Activated T-helper 2 cell treated with anti-CD3 and anti-CD28 coated beads, Interferon-gamma antibody, Interleukin-2, Interleukin-4, amounts not matched to agents 10 μg/mL and 5 μg/mL and 100 μg/mL, durations not matched to agents 14 hours and 24 hours and 36 hours (primary cell): Measurements from ENCODE around the gene ARHGEF7. TPM values are rescaled to one million over a fixed set of nuclear protein-coding genes. Genes with fewer than 3 reads are reported as not detected.

Experiments
- DNase-seq: peaks from one replicate; pipeline ENCODE4 v3.0.0; 2021; ENCODE audit warnings: low spot score
- H3K27ac Mint-ChIP-seq: one replicate; pipeline ENCODE4 v1.8.0; 2021; ENCODE audit warnings: mixed read lengths
- H3K27me3 Mint-ChIP-seq: one replicate; pipeline ENCODE4 v1.8.0; 2021; ENCODE audit warnings: low read depth, mixed read lengths
- H3K36me3 Mint-ChIP-seq: one replicate; pipeline ENCODE4 v1.8.0; 2021; ENCODE audit warnings: low read depth, mixed read lengths
- H3K4me1 Mint-ChIP-seq: one replicate; pipeline ENCODE4 v1.8.0; 2021; ENCODE audit warnings: low read depth, mixed read lengths
- H3K4me3 Mint-ChIP-seq: one replicate; pipeline ENCODE4 v1.8.0; 2021; ENCODE audit warnings: low read depth, mild to moderate bottlenecking, moderate library complexity, mixed read lengths
- H3K9me3 Mint-ChIP-seq: one replicate; pipeline ENCODE4 v1.8.0; 2021; ENCODE audit warnings: mixed read lengths
- intact Hi-C: fragments of 100-400 bp; cut with micrococcal nuclease; formaldehyde crosslinking; loops from one replicate; pipeline ENCODE4 v1.15.1; 2023
- total RNA-seq: library from RNA; stranded (reverse); gene quantifications from 2 replicates; pipeline ENCODE4 v1.2.3, GENCODE V29; 2022

The ARHGEF7 gene
- total RNA-seq, 1 donor from 2014 or later: 76.0 TPM

DNA sequence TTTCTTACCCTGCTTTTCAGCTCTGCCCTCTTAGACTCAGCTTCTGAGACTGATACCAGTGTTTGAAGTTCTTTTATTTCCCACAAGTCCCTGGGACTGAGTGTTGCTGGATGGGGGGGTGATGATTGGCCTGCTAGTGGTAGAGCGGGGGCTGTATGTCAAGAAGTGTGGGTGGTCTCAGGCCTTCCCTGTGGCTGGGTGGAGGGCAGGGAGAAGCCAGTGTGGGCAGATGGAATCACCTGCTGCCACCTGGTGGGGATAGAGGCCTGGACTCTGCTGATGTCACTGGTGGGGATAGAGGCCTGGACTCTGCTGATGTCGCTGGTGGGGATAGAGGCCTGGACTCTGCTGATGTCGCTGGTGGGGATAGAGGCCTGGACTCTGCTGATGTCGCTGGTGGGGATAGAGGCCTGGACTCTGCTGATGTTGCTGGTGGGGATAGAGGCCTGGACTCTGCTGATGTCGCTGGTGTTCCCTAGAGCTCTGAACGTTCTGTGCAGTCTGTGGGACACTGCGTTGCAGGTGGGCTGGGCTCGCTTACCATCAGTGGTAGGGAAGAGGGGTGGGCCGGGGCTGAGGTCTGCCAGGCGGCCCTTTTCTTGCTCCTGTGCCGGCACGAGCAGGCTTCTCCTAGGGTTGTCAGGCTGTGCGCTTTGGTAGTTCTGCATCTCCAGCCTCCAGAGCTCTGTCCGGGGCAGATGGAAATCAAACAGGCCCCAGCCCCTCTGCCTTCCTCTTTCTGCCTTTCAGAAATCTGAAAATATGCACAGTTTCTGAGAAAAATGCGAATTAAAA, 101.3 kb downstream of the ARHGEF7 start:
- peaks cover 18% of the 10 kb centered on the region for H3K36me3 Mint-ChIP-seq
- peaks cover 14% of the 10 kb centered on the region for H3K4me1 Mint-ChIP-seq
- H3K9me3 Mint-ChIP-seq: no peaks in the 10 kb centered on the region
- intact Hi-C loops: no loop called here
- H3K27me3 Mint-ChIP-seq: no peaks in the 10 kb centered on the region
- H3K27ac Mint-ChIP-seq: no peak overlapping the region
- no peak overlapping the region for H3K4me3 Mint-ChIP-seq
- no peak for DNase-seq

DNA sequence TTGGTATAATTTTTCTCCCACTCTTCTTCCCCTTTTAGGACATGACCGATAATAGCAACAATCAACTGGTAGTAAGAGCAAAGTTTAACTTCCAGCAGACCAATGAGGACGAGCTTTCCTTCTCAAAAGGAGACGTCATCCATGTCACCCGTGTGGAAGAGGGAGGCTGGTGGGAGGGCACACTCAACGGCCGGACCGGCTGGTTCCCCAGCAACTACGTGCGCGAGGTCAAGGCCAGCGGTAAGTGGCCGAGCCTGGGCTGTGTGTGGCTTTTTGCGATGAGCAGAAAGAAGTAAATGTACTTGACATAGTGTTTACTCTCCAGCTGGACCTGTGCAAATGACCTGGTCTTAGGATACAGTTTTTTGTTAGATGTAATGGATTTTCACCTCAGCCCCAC, 102.5 kb downstream of the ARHGEF7 start:
- intact Hi-C loops: no loop called here
- Mint-ChIP-seq H3K9me3 (no peaks in the 10 kb centered on the region), H3K36me3 (peaks cover 13% of the 10 kb centered on the region), H3K4me1 (peaks cover 10% of the 10 kb centered on the region), H3K4me3 (no peak overlapping the region), H3K27me3 (no peaks in the 10 kb centered on the region), H3K27ac (no peak overlapping the region)
- DNase-seq: no peak

GRCh38 chr13:111219280-111219679, 104.2 kb downstream of the ARHGEF7 start:
- peaks cover 13% of the 10 kb centered on the region for H3K36me3 Mint-ChIP-seq
- no peaks in the 10 kb centered on the region for H3K27me3 Mint-ChIP-seq
- intact Hi-C loops: no loop called here
- peaks cover 16% of the 10 kb centered on the region for H3K4me1 Mint-ChIP-seq
- peak overlapping the region; percentile 30 for H3K27ac Mint-ChIP-seq
- no peak overlapping the region for H3K4me3 Mint-ChIP-seq
- DNase-seq: no peak
- no peaks in the 10 kb centered on the region for H3K9me3 Mint-ChIP-seq

DNA sequence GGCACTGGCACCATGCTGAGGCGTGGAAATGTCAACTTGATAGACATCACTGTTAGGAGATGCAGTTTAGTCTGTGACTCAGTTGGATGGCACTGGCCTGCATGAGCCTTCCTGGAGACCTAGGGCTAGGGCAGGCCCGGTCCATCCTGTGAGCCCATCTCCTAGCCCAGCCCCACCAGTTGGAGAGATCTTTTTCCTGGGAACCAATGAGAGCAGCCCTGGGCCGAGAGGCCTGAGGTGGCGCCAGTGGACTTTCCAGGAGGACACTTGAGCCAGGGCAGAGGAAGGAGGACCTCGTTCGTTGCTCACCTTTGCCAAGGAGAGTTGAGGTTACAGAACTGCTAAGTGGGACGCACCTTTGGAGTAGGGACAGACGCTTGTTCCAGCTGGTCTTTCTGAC, 104.8 kb downstream of the ARHGEF7 start:
- no peak for DNase-seq
- Mint-ChIP-seq H3K4me3 (no peak overlapping the region), H3K36me3 (peaks cover 13% of the 10 kb centered on the region), H3K9me3 (no peaks in the 10 kb centered on the region), H3K27ac (no peak overlapping the region), H3K4me1 (peaks cover 19% of the 10 kb centered on the region), H3K27me3 (no peaks in the 10 kb centered on the region)
- intact Hi-C loops: no loop called here

DNA sequence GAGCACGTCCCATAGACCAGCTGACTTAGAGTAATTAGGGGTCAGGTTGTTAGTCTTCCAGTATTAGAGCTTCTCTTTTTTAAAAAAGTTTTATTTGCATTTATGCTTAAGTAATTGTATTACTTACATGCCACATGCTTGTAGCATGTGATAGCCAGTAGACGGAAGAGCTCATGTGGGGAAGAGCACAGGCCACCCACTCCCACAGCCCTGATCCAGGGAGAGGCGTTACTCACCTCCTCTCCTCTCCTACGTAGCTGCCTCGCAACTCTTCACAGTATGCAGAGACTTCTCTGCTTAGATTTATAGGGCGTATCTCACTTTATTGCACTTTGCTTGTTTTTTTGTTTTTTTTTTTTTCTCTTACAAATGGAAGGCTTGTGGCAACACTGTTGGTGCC, 110.1 kb downstream of the ARHGEF7 start:
- H3K9me3 Mint-ChIP-seq: no peaks in the 10 kb centered on the region
- no peak overlapping the region for H3K27ac Mint-ChIP-seq
- H3K4me3 Mint-ChIP-seq: no peak overlapping the region
- H3K36me3 Mint-ChIP-seq: peaks cover 24% of the 10 kb centered on the region
- intact Hi-C loops: no loop called here
- peaks cover 25% of the 10 kb centered on the region for H3K4me1 Mint-ChIP-seq
- no peaks in the 10 kb centered on the region for H3K27me3 Mint-ChIP-seq
- DNase-seq: no peak

DNA sequence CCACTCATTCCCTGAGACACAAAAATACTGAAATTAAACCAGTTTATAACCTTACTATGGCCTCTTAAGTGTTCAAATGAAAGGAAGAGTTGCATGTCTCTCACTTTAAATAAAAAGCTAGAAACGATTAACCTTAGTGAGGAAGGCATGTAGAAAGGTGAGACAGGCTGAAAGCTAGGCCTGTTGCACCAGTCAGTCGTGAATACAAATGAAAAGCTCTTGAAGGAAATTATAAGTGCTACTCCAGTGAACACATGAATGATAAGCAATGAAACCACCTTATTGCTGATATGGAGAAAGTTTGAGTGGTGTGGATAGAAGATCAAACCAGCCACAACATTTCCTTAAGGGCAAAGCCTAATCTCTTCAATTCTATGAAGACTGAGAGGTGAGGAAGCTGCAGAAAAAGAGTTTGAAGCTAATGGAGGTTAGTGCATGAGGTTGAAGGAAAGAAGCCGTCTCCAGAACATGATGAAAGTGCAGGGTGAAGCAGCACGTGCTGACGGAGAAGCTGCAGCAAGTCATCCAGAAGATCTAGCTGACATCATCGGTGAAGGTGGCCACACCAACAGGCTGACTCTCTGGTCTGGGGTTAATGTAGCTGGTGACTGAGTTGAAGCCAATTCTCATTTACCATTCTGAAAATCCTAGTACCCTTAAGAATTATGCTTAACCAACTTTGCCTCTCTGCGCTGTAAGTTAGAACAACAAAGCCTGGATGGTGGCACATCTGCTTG, 110.9 kb downstream of the ARHGEF7 start:
- H3K36me3 Mint-ChIP-seq: peaks cover 24% of the 10 kb centered on the region
- H3K4me3 Mint-ChIP-seq: no peak overlapping the region
- peak overlapping the region; percentile 9 for H3K27ac Mint-ChIP-seq
- H3K27me3 Mint-ChIP-seq: no peaks in the 10 kb centered on the region
- no peaks in the 10 kb centered on the region for H3K9me3 Mint-ChIP-seq
- H3K4me1 Mint-ChIP-seq: peaks cover 25% of the 10 kb centered on the region
- intact Hi-C loops: no loop called here
- no peak for DNase-seq

DNA sequence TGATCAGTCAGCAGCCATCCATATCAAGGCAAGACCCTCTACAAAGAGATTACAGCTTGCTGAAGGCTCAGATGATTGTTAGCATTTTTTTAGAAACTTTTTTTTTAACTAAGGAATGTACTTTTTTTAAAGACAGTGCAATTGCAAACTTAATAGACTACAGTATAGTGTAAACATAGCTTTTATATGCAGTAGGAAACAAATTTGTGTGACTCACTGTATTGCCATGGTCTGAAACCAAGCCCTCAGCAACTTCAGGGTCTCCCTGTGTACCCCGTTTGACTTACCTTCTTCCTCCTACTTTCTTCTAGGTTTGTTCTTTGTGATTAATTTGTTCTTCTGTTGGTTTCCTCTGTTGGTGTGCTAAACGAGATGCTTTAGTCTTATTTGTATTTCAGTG, 112.3 kb downstream of the ARHGEF7 start:
- Mint-ChIP-seq H3K4me3 (no peak overlapping the region), H3K4me1 (peaks cover 25% of the 10 kb centered on the region), H3K9me3 (no peaks in the 10 kb centered on the region), H3K27me3 (no peaks in the 10 kb centered on the region), H3K27ac (no peak overlapping the region), H3K36me3 (peaks cover 36% of the 10 kb centered on the region)
- intact Hi-C loops: no loop called here
- no peak for DNase-seq

DNA sequence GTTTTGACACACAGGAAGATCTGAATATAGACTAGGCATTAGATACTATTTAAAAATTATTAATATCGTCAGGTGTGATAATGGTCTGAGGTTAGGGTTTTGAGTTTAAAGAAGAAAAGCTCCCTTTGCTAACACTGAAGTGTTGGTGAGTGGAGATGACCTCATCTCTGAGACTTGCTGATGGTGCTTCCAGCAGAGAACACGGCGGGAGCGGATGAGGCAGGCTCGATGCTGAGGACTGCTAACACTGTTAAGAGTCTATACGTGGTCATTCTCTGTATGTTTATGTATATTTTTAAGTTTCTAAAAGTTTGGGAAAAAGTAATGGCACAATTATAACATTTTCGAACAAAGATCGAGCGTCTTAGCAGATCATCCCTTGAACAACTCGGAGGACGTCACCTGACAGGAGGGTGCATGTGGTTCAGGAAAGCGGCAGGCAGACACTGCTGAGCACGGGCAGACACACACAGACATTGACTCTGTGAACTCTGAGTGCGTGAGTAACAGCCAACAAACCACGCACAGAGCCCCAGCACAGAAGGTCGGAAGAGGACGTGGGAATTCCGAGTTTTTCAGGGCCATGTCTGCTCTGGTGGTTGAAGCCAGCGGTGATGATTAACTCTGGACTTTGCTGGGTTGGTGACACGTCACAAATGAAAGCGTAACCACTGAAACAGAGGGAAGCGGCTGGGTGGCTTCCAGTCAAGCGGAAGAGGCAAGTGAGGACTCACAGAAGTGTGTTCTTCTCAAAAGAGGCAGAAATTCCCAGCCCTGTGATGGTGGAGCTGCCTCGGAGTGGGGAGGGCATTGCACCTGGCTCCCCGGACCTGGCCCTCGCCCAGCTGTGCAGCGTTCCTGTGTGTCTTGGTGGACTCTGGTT, 113.4 kb downstream of the ARHGEF7 start:
- no peak for DNase-seq
- Mint-ChIP-seq H3K27me3 (no peaks in the 10 kb centered on the region), H3K36me3 (peaks cover 46% of the 10 kb centered on the region), H3K9me3 (no peaks in the 10 kb centered on the region), H3K4me1 (peaks cover 20% of the 10 kb centered on the region), H3K4me3 (no peak overlapping the region), H3K27ac (no peak overlapping the region)
- intact Hi-C loops: no loop called here

- Mint-ChIP-seq H3K36me3 (peaks cover 63% of the 10 kb centered on the region), H3K4me1 (peaks cover 12% of the 10 kb centered on the region), H3K4me3 (no peak overlapping the region), H3K27ac (no peak overlapping the region), H3K9me3 (no peaks in the 10 kb centered on the region), H3K27me3 (no peaks in the 10 kb centered on the region)
- intact Hi-C loops: no loop called here
- DNase-seq: no peak
These were observed 115.3 kb downstream of the ARHGEF7 start for GRCh38 chr13:111230385-111230930.

- H3K4me1 Mint-ChIP-seq: peaks cover 1% of the 10 kb centered on the region
- no peak overlapping the region for H3K4me3 Mint-ChIP-seq
- no peaks in the 10 kb centered on the region for H3K9me3 Mint-ChIP-seq
- H3K27me3 Mint-ChIP-seq: no peaks in the 10 kb centered on the region
- H3K27ac Mint-ChIP-seq: no peak overlapping the region
- peaks cover 70% of the 10 kb centered on the region for H3K36me3 Mint-ChIP-seq
- no peak for DNase-seq
- intact Hi-C loops: no loop called here
These were observed 117.1 kb downstream of the ARHGEF7 start for GRCh38 chr13:111232191-111232590.

DNA sequence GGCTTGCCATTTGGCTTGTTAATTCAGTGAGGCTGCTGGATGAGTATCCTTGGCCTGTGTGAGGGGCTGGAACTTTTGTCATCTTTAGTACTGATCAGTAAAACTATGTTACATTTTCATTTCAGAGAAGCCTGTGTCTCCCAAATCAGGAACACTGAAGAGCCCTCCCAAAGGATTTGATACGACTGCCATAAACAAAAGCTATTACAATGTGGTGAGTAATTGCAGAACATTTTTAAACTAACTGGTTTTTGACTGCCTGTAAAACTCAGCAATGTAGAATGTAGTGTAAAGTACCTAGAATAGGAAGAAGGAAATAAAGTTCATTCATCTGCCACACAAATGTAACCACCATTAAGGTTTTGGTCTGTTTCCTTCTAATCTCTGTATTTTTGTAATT, 118.0 kb downstream of the ARHGEF7 start:
- H3K27ac Mint-ChIP-seq: no peak overlapping the region
- intact Hi-C loops: no loop called here
- H3K4me1 Mint-ChIP-seq: peaks cover 1% of the 10 kb centered on the region
- peaks cover 66% of the 10 kb centered on the region for H3K36me3 Mint-ChIP-seq
- no peak for DNase-seq
- no peak overlapping the region for H3K4me3 Mint-ChIP-seq
- H3K9me3 Mint-ChIP-seq: no peaks in the 10 kb centered on the region
- H3K27me3 Mint-ChIP-seq: no peaks in the 10 kb centered on the region

DNA sequence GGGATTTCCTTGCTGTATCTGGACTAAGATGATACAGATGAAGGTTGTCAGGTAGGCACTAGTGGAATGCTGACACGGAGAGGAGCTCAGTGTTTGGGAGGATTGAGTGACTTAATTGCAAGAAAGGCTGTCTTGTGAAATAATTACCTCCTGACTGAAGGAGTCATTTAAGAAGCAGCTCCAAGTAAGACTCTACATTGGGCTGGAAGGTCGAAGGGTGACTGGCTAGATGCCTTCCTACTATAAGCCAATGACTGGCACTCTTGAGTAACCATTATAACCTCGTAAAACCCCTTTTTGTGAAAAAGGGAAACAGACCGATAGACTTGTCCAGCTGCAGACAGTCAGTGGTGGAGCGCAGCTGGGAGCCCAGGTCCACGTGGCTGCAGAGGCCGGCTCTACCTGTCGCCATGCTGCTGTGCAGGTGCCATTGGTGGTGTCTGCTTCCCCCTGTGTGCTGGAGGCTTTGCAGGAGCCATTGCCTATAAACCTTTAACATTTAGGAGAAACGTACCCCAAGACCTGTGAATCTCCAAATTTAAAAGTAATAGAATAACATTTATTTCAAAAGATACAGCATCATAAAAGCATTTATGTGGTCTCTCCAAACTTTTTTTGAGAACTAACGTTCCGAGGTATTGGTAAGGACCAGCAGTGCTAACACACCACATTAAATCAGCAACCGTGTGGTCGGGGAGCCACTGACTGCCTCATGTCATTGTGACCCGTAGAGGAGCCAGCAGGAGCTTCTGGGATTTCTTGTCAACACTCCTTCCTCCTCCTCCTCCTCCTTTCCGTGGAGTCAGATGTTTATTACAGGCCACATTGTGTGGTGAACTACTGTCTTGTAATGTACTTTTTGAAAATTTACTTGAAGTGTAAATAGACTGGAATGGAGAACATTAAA, 124.9 kb downstream of the ARHGEF7 start:
- no peaks in the 10 kb centered on the region for H3K9me3 Mint-ChIP-seq
- H3K36me3 Mint-ChIP-seq: peaks cover 58% of the 10 kb centered on the region
- DNase-seq: no peak
- H3K4me3 Mint-ChIP-seq: no peak overlapping the region
- H3K4me1 Mint-ChIP-seq: peaks cover 1% of the 10 kb centered on the region
- intact Hi-C loops: no loop called here
- no peaks in the 10 kb centered on the region for H3K27me3 Mint-ChIP-seq
- peak overlapping the region; percentile 2 for H3K27ac Mint-ChIP-seq
